ENCODE results near the gene PREB.

DNA sequence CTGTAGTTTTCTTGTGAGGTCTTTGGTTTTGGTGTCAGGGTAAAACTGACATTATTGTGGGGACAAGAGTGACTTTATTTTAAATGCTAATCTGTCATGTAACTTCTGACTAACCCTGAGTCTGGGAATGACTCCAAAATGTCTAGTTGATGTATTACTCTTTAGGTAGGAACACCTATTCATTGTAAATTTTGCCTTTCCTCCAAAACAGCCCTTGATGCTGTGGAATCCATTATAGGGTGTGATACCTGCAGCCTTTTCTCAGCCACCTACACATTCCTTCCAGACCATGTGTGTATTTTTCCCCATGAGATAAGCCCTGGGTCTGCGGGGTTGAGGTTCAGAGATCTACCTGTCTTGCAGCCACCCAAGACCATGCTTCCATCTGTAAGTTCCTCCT is 8.8 kb upstream of the PREB start:
- TF ChIP-seq CTCF (IDR thresholded peaks at IDR 0.05) (no peak), POLR2AphosphoS5 (IDR thresholded peaks at IDR 0.05) (no peak)

Data from stomach (tissue), 4 donors.